ENCODE data around the gene RUNX3.
A peak's percentile ranks its signal among the peaks of the same experiment; 100 is the strongest.

RUNX3 gene

DNA sequence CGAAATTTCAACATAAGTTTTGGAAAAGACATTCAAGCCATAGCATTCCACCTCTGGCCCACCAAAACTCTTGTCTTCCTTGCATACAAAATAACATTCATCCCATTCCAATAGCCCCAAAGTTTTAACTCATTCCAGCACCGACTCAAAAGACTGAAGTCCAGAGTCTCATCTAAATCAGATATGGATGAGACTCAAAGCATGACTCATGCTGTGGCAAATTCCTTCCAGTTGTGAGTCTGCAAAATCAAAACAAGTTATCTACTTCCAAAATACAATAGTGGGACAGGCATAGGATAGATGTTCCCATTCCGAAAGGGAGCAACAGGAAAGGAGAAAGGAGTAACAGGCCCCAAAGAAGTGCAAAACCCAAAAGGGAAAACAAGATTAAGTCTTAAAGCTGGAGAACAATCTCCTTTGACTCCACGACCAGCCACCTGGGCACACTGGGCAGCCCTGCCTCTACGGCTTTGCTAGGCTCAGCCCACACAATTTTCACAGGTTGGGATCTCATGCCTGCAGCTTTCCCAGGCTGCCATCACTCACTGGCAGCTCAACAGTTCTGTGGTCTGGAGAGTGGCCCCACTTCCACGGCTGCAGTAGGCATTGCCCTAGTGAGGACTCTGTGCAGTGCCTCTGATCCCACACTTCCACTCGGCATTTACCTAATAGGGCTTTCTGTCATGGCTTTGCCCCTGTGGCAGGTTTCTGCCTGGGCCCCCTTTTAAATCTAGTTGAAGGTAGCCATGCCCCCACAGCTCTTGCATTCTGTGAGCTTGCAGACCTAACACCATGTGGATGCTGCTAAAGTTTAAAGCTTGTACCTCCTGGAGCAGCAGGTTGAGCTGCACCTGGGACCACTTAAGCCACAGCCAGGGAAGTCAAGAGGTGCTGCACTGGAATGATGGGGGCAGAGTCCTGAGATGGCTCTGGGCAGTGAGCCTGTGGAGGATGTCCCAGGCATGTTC is 51.0 kb downstream of the RUNX3 start:
- intact Hi-C loops (cut with DNase I) = no loop called here

GRCh38 chr1:24878045-24878444 is 52.0 kb downstream of the RUNX3 start:
- intact Hi-C loops (cut with DNase I) = no loop called here

More for the DNA sequence above, 51.0 kb downstream of the RUNX3 start:
- DNase-seq = peak in 8 of 42 donors; percentile 3 to 22 (median 9)

GRCh38 chr1:24875991-24876506 is 54.0 kb downstream of the RUNX3 start:
- peak in 4 of 42 donors; percentile 9 to 27 (median 10) for DNase-seq
- intact Hi-C loops (cut with DNase I) = no loop called here

More at GRCh38 chr1:24878045-24878444, 52.0 kb downstream of the RUNX3 start:
- peak in 1 of 42 donors; percentile 11 for DNase-seq

DNA sequence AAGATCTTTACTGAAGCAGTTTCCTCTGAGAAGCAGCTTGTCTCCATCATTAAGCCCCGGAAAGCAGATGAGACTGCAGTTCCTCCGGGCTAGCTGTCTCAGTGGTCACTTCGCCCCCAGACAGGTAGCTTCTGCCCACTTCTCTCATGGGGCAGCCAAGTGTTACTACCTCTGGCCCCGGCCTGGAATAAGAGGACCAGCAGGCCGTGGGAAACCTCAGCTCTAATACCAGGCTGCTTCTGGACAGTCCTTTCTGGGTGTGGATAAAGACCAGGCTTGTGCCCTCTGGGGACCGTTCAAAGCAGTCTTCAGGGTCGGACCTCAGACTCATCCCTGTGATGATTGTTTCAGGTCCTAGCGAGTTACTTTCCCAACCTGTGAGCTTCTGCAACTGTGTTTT is 54.8 kb downstream of the RUNX3 start:
- peak in 3 of 42 donors; percentile 5 to 36 (median 30) for DNase-seq
- intact Hi-C loops (cut with DNase I) = no loop called here

- peak in 2 of 42 donors; percentile 5 to 35 for DNase-seq
- intact Hi-C loops (cut with DNase I) = no loop called here
These were observed 55.4 kb downstream of the RUNX3 start for GRCh38 chr1:24874611-24875234.

GRCh38 chr1:24874056-24874455 is 56.0 kb downstream of the RUNX3 start:
- peak in 2 of 42 donors; percentile 1 to 26 for DNase-seq
- intact Hi-C loops (cut with DNase I) = no loop called here

GRCh38 chr1:24873148-24873547 is 56.9 kb downstream of the RUNX3 start:
- DNase-seq = no peak
- intact Hi-C loops (cut with DNase I) = no loop called here

- intact Hi-C loops (cut with DNase I) = no loop called here
- DNase-seq = peak in 35 of 42 donors; percentile 6 to 61 (median 35)
These were observed 57.8 kb downstream of the RUNX3 start for GRCh38 chr1:24872061-24872850.

- DNase-seq = peak in 2 of 42 donors; percentile 10 to 24
- intact Hi-C loops (cut with DNase I) = no loop called here
These were observed 58.7 kb downstream of the RUNX3 start for GRCh38 chr1:24871306-24871901.

DNA sequence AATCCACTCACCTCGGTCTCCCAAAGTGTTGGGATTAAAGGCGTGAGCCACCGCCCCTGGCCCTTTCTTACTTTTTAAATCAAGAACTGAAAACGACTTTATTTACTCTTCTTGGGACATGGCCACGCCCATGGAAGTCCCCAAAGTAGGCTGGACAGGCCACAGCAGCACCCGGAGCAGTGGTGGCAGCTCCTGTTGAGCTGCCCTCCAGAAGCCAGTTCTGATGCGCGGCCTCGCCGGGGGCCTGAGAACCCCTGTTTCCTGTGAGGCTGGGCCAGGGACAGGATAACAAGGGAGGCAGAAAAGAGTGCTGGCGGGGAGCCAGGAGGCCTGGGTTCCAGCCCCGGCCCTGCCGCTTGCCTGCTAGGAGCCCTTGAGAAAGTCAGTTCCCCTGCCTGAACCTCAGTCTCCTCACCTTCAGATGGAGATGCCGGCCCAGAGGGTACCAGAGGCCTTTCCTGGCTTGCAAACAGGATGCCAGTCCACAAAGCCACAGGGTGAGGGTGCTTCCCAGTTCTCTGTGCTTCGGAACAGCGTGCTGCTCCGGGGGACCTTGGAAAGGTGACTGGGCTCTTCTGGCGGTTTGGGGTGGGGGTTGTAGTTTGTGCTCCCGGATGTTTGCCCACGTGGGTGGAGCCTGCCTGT is 59.4 kb downstream of the RUNX3 start:
- DNase-seq = peak in 3 of 42 donors; percentile 16 to 32 (median 26)
- intact Hi-C loops (cut with DNase I) = no loop called here

DNA sequence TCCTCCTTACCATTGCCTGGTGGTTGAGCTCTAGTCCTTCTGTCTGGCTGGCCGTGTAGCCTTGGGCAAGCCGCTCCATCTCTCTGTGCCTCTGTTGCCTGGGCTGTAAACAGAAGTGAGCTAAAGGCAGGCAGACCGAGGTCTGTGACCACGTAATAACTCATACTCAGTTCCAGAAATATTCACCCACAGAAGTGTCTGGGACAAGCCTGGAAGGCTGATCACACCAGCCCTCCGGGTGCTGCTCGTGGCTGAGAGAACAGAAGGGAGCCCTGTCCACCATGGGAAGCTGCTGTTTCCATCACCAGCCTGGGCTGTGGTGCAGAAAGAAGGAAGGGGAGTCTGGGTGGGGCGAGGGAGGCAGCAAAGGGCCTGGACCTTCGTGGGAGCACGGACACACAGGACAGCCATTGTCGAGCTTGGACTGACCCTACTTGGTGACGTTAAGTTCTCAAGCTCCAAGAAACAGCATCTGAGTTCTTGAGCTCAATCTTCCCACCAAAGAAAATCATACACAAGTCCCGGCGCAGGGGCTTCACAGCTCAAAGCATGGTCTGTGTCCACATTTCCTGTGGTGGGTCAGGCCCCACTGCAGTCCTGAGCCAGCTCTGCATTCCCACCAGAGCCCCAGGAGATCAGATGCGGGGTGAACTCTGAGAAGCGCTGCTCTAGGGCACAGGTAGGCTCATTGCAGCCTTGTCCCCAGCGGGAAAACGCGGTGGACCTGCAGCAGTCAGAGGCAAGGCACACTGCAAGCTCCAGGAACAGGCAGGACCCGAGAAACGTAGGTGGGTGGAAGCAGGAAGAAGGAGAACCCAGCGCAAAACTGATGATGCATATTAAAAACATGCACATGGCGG is 61.8 kb downstream of the RUNX3 start:
- intact Hi-C loops (cut with DNase I) = no loop called here
- peak in 3 of 42 donors; percentile 6 to 22 (median 14) for DNase-seq

DNA sequence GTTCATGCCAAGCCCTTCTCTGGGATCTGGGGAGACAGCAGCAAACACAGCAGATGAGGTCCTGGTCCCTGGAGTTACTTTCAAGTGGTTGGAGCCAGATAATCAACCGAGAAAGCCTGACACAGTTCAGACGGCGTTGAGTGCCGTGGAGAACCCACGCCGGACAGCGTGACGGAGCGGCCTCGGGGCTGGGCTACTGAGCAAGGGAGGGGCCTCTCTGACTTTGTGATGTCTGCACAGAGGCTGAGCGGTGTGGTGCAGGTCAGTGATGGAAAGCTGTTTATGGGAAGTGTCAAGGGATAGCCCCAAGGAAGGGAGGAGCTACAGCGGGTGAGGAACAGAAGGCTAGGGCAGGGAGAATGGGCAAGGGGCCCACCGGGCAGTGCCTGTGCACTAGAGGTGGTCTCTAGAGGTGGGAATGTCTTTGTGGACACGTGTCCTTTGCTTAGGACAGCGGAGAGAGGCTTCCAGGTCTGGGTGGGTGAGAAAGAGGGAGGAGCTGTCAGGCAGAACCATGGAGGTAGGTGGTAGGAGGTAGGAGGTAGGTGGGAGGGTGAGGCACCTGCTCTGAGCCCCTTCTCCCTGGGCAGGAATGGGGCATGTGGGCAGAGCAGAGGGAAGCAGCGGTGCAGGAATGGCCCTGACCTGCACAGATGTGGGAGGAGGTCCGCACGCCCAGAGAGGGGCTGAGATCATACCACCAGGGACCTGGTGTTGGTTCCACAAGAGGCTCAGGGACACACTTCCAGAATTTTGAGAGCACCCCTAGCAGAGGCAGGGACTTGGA is 62.8 kb downstream of the RUNX3 start:
- intact Hi-C loops (cut with DNase I) = no loop called here
- peak in 3 of 42 donors; percentile 1 to 30 (median 2) for DNase-seq

DNA sequence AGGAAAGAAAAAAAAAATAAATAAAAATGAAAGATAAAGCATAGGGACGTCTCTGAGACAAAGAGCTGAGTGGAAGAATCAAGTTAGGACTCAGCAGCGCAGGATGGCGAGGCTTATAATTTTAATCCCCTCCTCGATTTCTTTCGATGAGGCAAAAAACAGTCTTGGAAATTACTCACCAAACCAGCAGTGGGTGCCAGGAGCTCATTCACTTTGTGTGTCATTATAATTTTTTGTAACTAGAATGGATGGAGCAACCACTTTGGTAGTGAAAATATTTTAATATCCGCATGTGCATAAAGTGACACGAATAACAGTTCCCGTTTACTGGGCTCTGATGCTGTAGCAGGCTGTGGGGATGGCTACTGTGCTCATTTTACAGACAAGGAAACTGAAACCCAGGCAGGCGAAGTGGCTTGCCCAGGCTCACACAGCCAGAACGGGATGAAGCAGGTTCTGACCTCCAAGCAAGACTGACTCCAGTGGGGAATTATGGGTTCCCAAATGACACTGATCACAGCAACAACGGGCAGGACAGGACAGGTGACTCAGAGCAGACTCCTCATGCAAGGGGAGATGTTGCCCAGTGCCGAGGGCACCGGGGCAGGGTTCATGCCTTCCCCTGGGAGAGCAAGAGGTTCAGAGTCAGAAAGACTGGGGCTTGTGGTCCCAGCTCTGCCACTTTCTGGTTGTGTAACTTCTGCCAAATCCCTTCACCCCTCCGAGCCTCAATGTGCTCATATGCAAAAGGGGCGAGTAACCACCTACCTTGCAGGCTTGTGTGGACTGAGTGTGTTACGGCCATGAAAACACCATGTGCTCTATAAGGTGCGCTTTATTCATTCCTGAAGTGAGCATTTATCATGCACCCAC is 63.6 kb downstream of the RUNX3 start:
- DNase-seq = peak in 1 of 42 donors; percentile 29
- intact Hi-C loops (cut with DNase I) = no loop called here

GRCh38 chr1:24865587-24865986 is 64.5 kb downstream of the RUNX3 start:
- intact Hi-C loops (cut with DNase I) = no loop called here
- DNase-seq = peak in 2 of 42 donors; percentile 11 to 20

DNA sequence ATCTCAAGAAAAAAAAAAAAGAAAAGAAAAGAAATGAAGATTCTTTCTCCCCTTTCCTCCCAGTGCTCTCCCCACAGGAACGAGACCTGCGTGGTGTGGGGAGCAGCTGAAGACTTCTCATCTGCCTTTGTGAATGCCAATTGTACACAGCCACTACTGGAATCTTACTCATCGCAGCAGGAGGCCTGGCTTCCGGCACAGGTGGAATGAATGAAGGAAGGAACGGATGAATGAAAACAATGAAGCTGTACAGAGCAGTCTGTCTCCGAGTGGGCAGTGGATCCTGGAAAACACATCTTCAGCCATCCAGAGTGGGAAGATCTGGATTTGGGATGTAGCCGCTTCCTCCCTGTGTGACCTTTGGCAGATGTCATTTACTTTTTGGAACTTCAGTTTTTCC is 64.9 kb downstream of the RUNX3 start:
- peak in 2 of 42 donors; percentile 11 to 18 for DNase-seq
- intact Hi-C loops (cut with DNase I) = no loop called here

All from head of caudate nucleus (tissue), 42 donors.